Lower lobe of right lung (tissue), 2 donors: ENCODE measurements around the gene U2SURP. TPM values are rescaled to one million over a fixed set of nuclear protein-coding genes. Genes with fewer than 3 reads are reported as not detected.
A peak's percentile ranks its signal among the peaks of the same experiment; 100 is the strongest.

Experiments used
- ATAC-seq, 2 donors: fragments of 200-7000 bp; cut with Tn5 transposase; one replicate each; pipeline ENCODE4 v1.9.1; 2020 to 2022; ENCODE audit warnings: mild to moderate bottlenecking in 2 of 2, moderate library complexity in 2 of 2
- DNase-seq: peaks from one replicate; pipeline ENCODE4 v3.0.0-alpha.2; 2020
- H3K27ac ChIP-seq: fragments of 200-600 bp; one replicate; pipeline ENCODE4 v1.8.0; 2022
- H3K27me3 ChIP-seq: fragments of 200-600 bp; one replicate; pipeline ENCODE4 v1.8.0; 2022; ENCODE audit warnings: low read depth
- H3K36me3 ChIP-seq: fragments of 200-600 bp; one replicate; pipeline ENCODE4 v1.8.0; 2022; ENCODE audit warnings: mild to moderate bottlenecking
- H3K4me1 ChIP-seq: fragments of 200-600 bp; one replicate; pipeline ENCODE4 v1.8.0; 2022
- H3K4me3 ChIP-seq: fragments of 200-600 bp; one replicate; pipeline ENCODE4 v1.8.0; 2022; ENCODE audit warnings: mild to moderate bottlenecking
- H3K9me3 ChIP-seq: fragments of 200-600 bp; one replicate; pipeline ENCODE4 v1.8.0; 2022
- CTCF ChIP-seq: fragments of 200-600 bp; IDR thresholded peaks from one replicate; pipeline ENCODE4 v1.8.0; 2022; ENCODE audit warnings: antibody characterized with exemption, mild to moderate bottlenecking
- intact Hi-C: fragments of 100-400 bp; cut with DNase I; formaldehyde crosslinking; loops from one replicate; pipeline ENCODE4 v1.11.0; 2022
- total RNA-seq: library from RNA; stranded (reverse); fragmentation: NEBNext Ultra II Directional; extraction: Animal tissue kit (Norgen Biotek cat#: 25700); gene quantifications from one replicate; pipeline ENCODE4 v1.2.1, GENCODE V29; 2021
- donor health status: DM: no; HTN: yes; CAD: no; lungs with severe emphysema.

Gene U2SURP
- total RNA-seq, 1 donor from 2014 or later = 74.0 TPM

GRCh38 chr3:142960322-142960850, 41.0 kb upstream of the U2SURP start:
- Histone ChIP-seq H3K9me3 (no peaks in the 10 kb centered on the region), H3K4me1 (no peaks in the 10 kb centered on the region), H3K27ac (no peak overlapping the region), H3K27me3 (peaks cover 58% of the 10 kb centered on the region), H3K4me3 (no peak overlapping the region), H3K36me3 (no peaks in the 10 kb centered on the region)
- TF ChIP-seq CTCF = no peak
- intact Hi-C loops = no loop called here
- no peak for DNase-seq
- no peak for ATAC-seq

GRCh38 chr3:142961539-142961938, 39.8 kb upstream of the U2SURP start:
- H3K4me3 ChIP-seq = no peak overlapping the region
- no peak for ATAC-seq
- DNase-seq = no peak
- no peak overlapping the region for H3K27ac ChIP-seq
- no peak for TF ChIP-seq CTCF
- H3K27me3 ChIP-seq = peaks cover 67% of the 10 kb centered on the region
- no peaks in the 10 kb centered on the region for H3K36me3 ChIP-seq
- H3K4me1 ChIP-seq = no peaks in the 10 kb centered on the region
- no peaks in the 10 kb centered on the region for H3K9me3 ChIP-seq
- intact Hi-C loops = no loop called here

GRCh38 chr3:142962175-142962519, 39.2 kb upstream of the U2SURP start:
- DNase-seq (no peak), ATAC-seq (no peak)
- peaks cover 71% of the 10 kb centered on the region for H3K27me3 ChIP-seq

GRCh38 chr3:142962520-142963233, 38.7 kb upstream of the U2SURP start:
- no peak for TF ChIP-seq CTCF
- peak overlapping the region; percentile 47 for H3K4me3 ChIP-seq
- no peak for DNase-seq

More at GRCh38 chr3:142962175-142962519, 39.2 kb upstream of the U2SURP start:
- Histone ChIP-seq H3K9me3 (no peaks in the 10 kb centered on the region), H3K27ac (no peak overlapping the region), H3K4me3 (no peak overlapping the region), H3K36me3 (no peaks in the 10 kb centered on the region), H3K4me1 (no peaks in the 10 kb centered on the region)
- TF ChIP-seq CTCF = no peak
- intact Hi-C loops = no loop called here

DNA sequence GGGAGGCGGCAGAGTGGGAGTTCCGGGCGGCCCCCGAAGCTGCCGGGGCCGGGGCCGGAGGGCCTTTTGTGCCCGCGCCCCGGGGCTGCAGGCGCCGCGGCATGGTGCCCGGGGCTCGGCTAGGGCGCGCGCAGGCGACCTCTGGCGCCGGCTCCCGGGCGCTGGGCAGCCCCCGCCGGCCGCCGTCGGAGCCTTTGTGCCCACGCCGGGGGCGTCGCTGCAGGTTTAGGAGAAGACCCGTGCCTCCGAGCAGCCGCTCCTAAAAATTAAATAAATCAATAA, 38.2 kb upstream of the U2SURP start:
- Histone ChIP-seq H3K9me3 (no peaks in the 10 kb centered on the region), H3K4me3 (peak overlapping the region; percentile 47), H3K27me3 (peaks cover 71% of the 10 kb centered on the region), H3K4me1 (no peaks in the 10 kb centered on the region), H3K27ac (no peak overlapping the region), H3K36me3 (no peaks in the 10 kb centered on the region)
- ATAC-seq = no peak
- intact Hi-C loops = no loop called here
- DNase-seq = no peak
- TF ChIP-seq CTCF = no peak

More at GRCh38 chr3:142962520-142963233, 38.7 kb upstream of the U2SURP start:
- peak in 1 of 2 donors; percentile 32 for ATAC-seq
- H3K27me3 ChIP-seq = peaks cover 71% of the 10 kb centered on the region
- H3K9me3 ChIP-seq = no peaks in the 10 kb centered on the region
- H3K36me3 ChIP-seq = no peaks in the 10 kb centered on the region
- intact Hi-C loops = no loop called here
- no peaks in the 10 kb centered on the region for H3K4me1 ChIP-seq
- no peak overlapping the region for H3K27ac ChIP-seq
